Measurements from ENCODE around the gene NCAPH2. TPM values are rescaled to one million over a fixed set of nuclear protein-coding genes. Genes with fewer than 3 reads are reported as not detected.
A peak's percentile ranks its signal among the peaks of the same experiment; 100 is the strongest.

Gene NCAPH2
- total and polyA plus RNA-seq, 2 of the 13 experiments (the other 11 are each of a cell fraction or from before 2014, with no cell fraction given) = 28.1 to 64.4 TPM

- TF ChIP-seq ZNF639 (CRISPR knock-in tag; conservative IDR thresholded peaks at IDR 0.05) = 0 out of 2 replicates have a peak, but pooled peaks have one; percentile 38
- no peak for TF ChIP-seq ZBTB1 (CRISPR knock-in tag; IDR thresholded peaks at IDR 0.05; ENCODE audit: borderline replicate concordance)
- TF ChIP-seq HOXA5 (CRISPR knock-in tag; IDR thresholded peaks at IDR 0.05) = 0 out of 2 replicates have a peak, but pooled peaks have one; percentile 1
- peak; percentile 94 for TF ChIP-seq ZSCAN25 (CRISPR knock-in tag; IDR thresholded peaks at IDR 0.05)
- peak; percentile 42; the same call in 1 of the 2 replicates for TF ChIP-seq PPARG (CRISPR knock-in tag; conservative IDR thresholded peaks at IDR 0.05)
- TF ChIP-seq SIN3A (IDR thresholded peaks at IDR 0.05; ENCODE audit: borderline replicate concordance, low read depth, low read length) = peak; percentile 77; the same call in 1 of the 2 replicates
- 0 out of 2 replicates have a peak, but pooled peaks have one; percentile 43 for TF ChIP-seq ZNF704 (CRISPR knock-in tag; IDR thresholded peaks at IDR 0.05; ENCODE audit: borderline replicate concordance)
- TF ChIP-seq SNAPC2 (CRISPR knock-in tag; IDR thresholded peaks at IDR 0.05) = no peak
- TF ChIP-seq IRF2 (CRISPR knock-in tag; IDR thresholded peaks at IDR 0.05) = peak; percentile 51; the same call in 1 of the 2 replicates
- peak; percentile 77; the same call in 1 of the 2 replicates for TF ChIP-seq MAX (IDR thresholded peaks at IDR 0.05)
- peak; percentile 39; the same call in 1 of the 2 replicates for TF ChIP-seq ZNF556 (CRISPR knock-in tag; IDR thresholded peaks at IDR 0.05; ENCODE audit: borderline replicate concordance)
- 0 out of 2 replicates have a peak, but pooled peaks have one; percentile 10 for TF ChIP-seq KLF9 (CRISPR knock-in tag; IDR thresholded peaks at IDR 0.05; ENCODE audit: low read depth)
- TF ChIP-seq SPEN (CRISPR knock-in tag; IDR thresholded peaks at IDR 0.05; ENCODE audit: low read depth) = peak; percentile 88
- peak; percentile 53; the same call in 1 of the 2 replicates for TF ChIP-seq KLF12 (CRISPR knock-in tag; IDR thresholded peaks at IDR 0.05; ENCODE audit: borderline replicate concordance)
- TF ChIP-seq HDAC1 (CRISPR knock-in tag; IDR thresholded peaks at IDR 0.05) = peak; percentile 39; the same call in 1 of the 2 replicates
- peak; percentile 61 for TF ChIP-seq ZFX (CRISPR knock-in tag; IDR thresholded peaks at IDR 0.05; ENCODE audit: low read depth)
- TF ChIP-seq KMT2B (CRISPR knock-in tag; IDR thresholded peaks at IDR 0.05) = 0 out of 2 replicates have a peak, but pooled peaks have one; percentile 38
- TF ChIP-seq GABPA (IDR thresholded peaks at IDR 0.05; ENCODE audit: low read depth, low read length) = peak; percentile 74
- peak; percentile 91 for TF ChIP-seq GABPA (CRISPR knock-in tag; IDR thresholded peaks at IDR 0.05; ENCODE audit: low read depth)
- no peak for TF ChIP-seq ZNF775 (CRISPR knock-in tag; IDR thresholded peaks at IDR 0.05; ENCODE audit: borderline replicate concordance)
- TF ChIP-seq ZNF33B (CRISPR knock-in tag; IDR thresholded peaks at IDR 0.05) = 0 out of 2 replicates have a peak, but pooled peaks have one; percentile 50
- peak; percentile 70; the same call in 1 of the 2 replicates for TF ChIP-seq ZFP91 (CRISPR knock-in tag; IDR thresholded peaks at IDR 0.05; ENCODE audit: borderline replicate concordance)
Measured at GRCh38 chr22:50562523-50563412, 54.7 kb downstream of the NCAPH2 start, which contains the start of gene SYCE3 (continued).

Data from HepG2 (cell line).